Activated T-cell treated with anti-CD3 and anti-CD28 coated beads, Interleukin-2, amount 50 U/mL, for 4 hours (primary cell): Measurements from ENCODE around the gene EIF3J. TPM values are rescaled to one million over a fixed set of nuclear protein-coding genes. Genes with fewer than 3 reads are reported as not detected.
"Not testable (repeated sequence)": the region's sequence is repeated elsewhere in the genome, so short reads cannot be mapped to it uniquely, and the experiment has no call there.

Experiments
- ATAC-seq, 2 donors: fragments of 200-7000 bp; cut with Tn5 transposase; one replicate each; pipeline ENCODE4 v1.10.0; 2021
- DNase-seq: peaks from one replicate; pipeline ENCODE4 v3.0.0-alpha.2; 2020
- H3K27me3 Mint-ChIP-seq: one replicate; pipeline ENCODE4 v1.8.0; 2021; ENCODE audit warnings: low read depth, mixed read lengths
- H3K36me3 Mint-ChIP-seq: one replicate; pipeline ENCODE4 v1.8.0; 2022; ENCODE audit warnings: mixed read lengths; ENCODE audit not compliant: insufficient read depth
- H3K4me1 Mint-ChIP-seq: one replicate; pipeline ENCODE4 v1.8.0; 2021; ENCODE audit warnings: low read depth, mixed read lengths
- H3K4me3 Mint-ChIP-seq: one replicate; pipeline ENCODE4 v1.8.0; 2021; ENCODE audit warnings: mild to moderate bottlenecking, moderate library complexity, mixed read lengths
- H3K9me3 Mint-ChIP-seq: one replicate; pipeline ENCODE4 v1.8.0; 2021; ENCODE audit warnings: mixed read lengths
- total RNA-seq, 3 donors: library from RNA; stranded (reverse); gene quantifications; one replicate each; pipeline ENCODE4 v1.2.1, GENCODE V29; 2021

Gene EIF3J
- total RNA-seq, 3 donors from 2014 or later: 197 to 214 (median 201) TPM

- H3K9me3 Mint-ChIP-seq, H3K36me3 Mint-ChIP-seq, H3K4me3 Mint-ChIP-seq, H3K27me3 Mint-ChIP-seq, DNase-seq, ATAC-seq: not testable (repeated sequence)
- peaks cover 20% of the 10 kb centered on the region for H3K4me1 Mint-ChIP-seq
These were observed 4.7 kb upstream of the EIF3J start for GRCh38 chr15:44532275-44532674.

GRCh38 chr15:44532689-44533088, 4.3 kb upstream of the EIF3J start:
- Mint-ChIP-seq H3K9me3 (no peaks in the 10 kb centered on the region), H3K4me3 (no peak overlapping the region), H3K27me3 (no peaks in the 10 kb centered on the region), H3K36me3 (peaks cover 3% of the 10 kb centered on the region), H3K4me1 (peaks cover 20% of the 10 kb centered on the region)
- no peak for ATAC-seq
- DNase-seq: no peak

- no peak for DNase-seq
- Mint-ChIP-seq H3K36me3 (peaks cover 13% of the 10 kb centered on the region), H3K4me3 (peak overlapping the region; percentile 94), H3K9me3 (no peaks in the 10 kb centered on the region), H3K4me1 (peaks cover 32% of the 10 kb centered on the region), H3K27me3 (no peaks in the 10 kb centered on the region)
- ATAC-seq: no peak
These were observed 1.9 kb upstream of the EIF3J start for GRCh38 chr15:44535092-44535491.

GRCh38 chr15:44535523-44536301, 1.2 kb upstream of the EIF3J start:
- Mint-ChIP-seq H3K27me3 (no peaks in the 10 kb centered on the region), H3K9me3 (no peaks in the 10 kb centered on the region), H3K4me1 (peaks cover 36% of the 10 kb centered on the region), H3K36me3 (peaks cover 18% of the 10 kb centered on the region), H3K4me3 (peak overlapping the region; percentile 94)
- DNase-seq (peak; percentile 18), ATAC-seq (no peak)

- ATAC-seq: peak; percentile 60 to 63
- H3K9me3 Mint-ChIP-seq: no peaks in the 10 kb centered on the region
- H3K27me3 Mint-ChIP-seq: no peaks in the 10 kb centered on the region
- H3K4me1 Mint-ChIP-seq: peaks cover 42% of the 10 kb centered on the region
- DNase-seq: no peak
- H3K36me3 Mint-ChIP-seq: peaks cover 25% of the 10 kb centered on the region
- H3K4me3 Mint-ChIP-seq: peak overlapping the region; percentile 94
These were observed 515 bp upstream of the EIF3J start for GRCh38 chr15:44536302-44536961.

- H3K36me3 Mint-ChIP-seq: peaks cover 32% of the 10 kb centered on the region
- peak overlapping the region; percentile 94 for H3K4me3 Mint-ChIP-seq
- peaks cover 55% of the 10 kb centered on the region for H3K4me1 Mint-ChIP-seq
- no peaks in the 10 kb centered on the region for H3K27me3 Mint-ChIP-seq
- ATAC-seq (no peak), DNase-seq (no peak)
- H3K9me3 Mint-ChIP-seq: no peaks in the 10 kb centered on the region
These were observed 841 bp downstream of the EIF3J start for GRCh38 chr15:44537735-44538240.

- Mint-ChIP-seq H3K4me3 (peak overlapping the region; percentile 37), H3K27me3 (no peaks in the 10 kb centered on the region), H3K36me3 (peaks cover 38% of the 10 kb centered on the region), H3K9me3 (no peaks in the 10 kb centered on the region), H3K4me1 (peaks cover 64% of the 10 kb centered on the region)
- DNase-seq (no peak), ATAC-seq (no peak)
These were observed 4.5 kb downstream of the EIF3J start for GRCh38 chr15:44541282-44541958.

GRCh38 chr15:44542596-44542995, 5.6 kb downstream of the EIF3J start:
- ATAC-seq (no peak), DNase-seq (no peak)
- H3K4me3 Mint-ChIP-seq: no peak overlapping the region
- H3K27me3 Mint-ChIP-seq: no peaks in the 10 kb centered on the region
- peaks cover 38% of the 10 kb centered on the region for H3K36me3 Mint-ChIP-seq
- H3K9me3 Mint-ChIP-seq: no peaks in the 10 kb centered on the region
- H3K4me1 Mint-ChIP-seq: peaks cover 69% of the 10 kb centered on the region

- H3K9me3 Mint-ChIP-seq, H3K4me3 Mint-ChIP-seq, ATAC-seq, DNase-seq, H3K27me3 Mint-ChIP-seq: not testable (repeated sequence)
- Mint-ChIP-seq H3K36me3 (peaks cover 27% of the 10 kb centered on the region), H3K4me1 (peaks cover 63% of the 10 kb centered on the region)
These were observed 7.8 kb downstream of the EIF3J start for GRCh38 chr15:44544745-44545144.

- H3K4me3 Mint-ChIP-seq: peak overlapping the region; percentile 14
- peaks cover 65% of the 10 kb centered on the region for H3K4me1 Mint-ChIP-seq
- ATAC-seq: peak; percentile 91 to 94
- DNase-seq: no peak
- no peaks in the 10 kb centered on the region for H3K9me3 Mint-ChIP-seq
- peaks cover 20% of the 10 kb centered on the region for H3K36me3 Mint-ChIP-seq
- no peaks in the 10 kb centered on the region for H3K27me3 Mint-ChIP-seq
These were observed 9.2 kb downstream of the EIF3J start for GRCh38 chr15:44545913-44546802.

- not testable (repeated sequence) for H3K27me3 Mint-ChIP-seq, H3K4me3 Mint-ChIP-seq, ATAC-seq, DNase-seq, H3K9me3 Mint-ChIP-seq, H3K36me3 Mint-ChIP-seq
- peaks cover 40% of the 10 kb centered on the region for H3K4me1 Mint-ChIP-seq
These were observed 12.2 kb downstream of the EIF3J start for GRCh38 chr15:44549152-44549551.

GRCh38 chr15:44550256-44550655, 13.3 kb downstream of the EIF3J start:
- DNase-seq (no peak), ATAC-seq (no peak)
- H3K4me3 Mint-ChIP-seq: no peak overlapping the region
- H3K9me3 Mint-ChIP-seq: no peaks in the 10 kb centered on the region
- H3K36me3 Mint-ChIP-seq: peaks cover 13% of the 10 kb centered on the region
- H3K27me3 Mint-ChIP-seq: no peaks in the 10 kb centered on the region
- peaks cover 47% of the 10 kb centered on the region for H3K4me1 Mint-ChIP-seq

GRCh38 chr15:44550734-44551133, 13.8 kb downstream of the EIF3J start:
- Mint-ChIP-seq H3K27me3 (no peaks in the 10 kb centered on the region), H3K36me3 (peaks cover 18% of the 10 kb centered on the region), H3K4me1 (peaks cover 49% of the 10 kb centered on the region), H3K4me3 (no peak overlapping the region), H3K9me3 (no peaks in the 10 kb centered on the region)
- DNase-seq (no peak), ATAC-seq (no peak)
